Esophagus muscularis mucosa (tissue), 4 donors: ENCODE data around the gene PXYLP1. TPM values are rescaled to one million over a fixed set of nuclear protein-coding genes. Genes with fewer than 3 reads are reported as not detected.

Experiments used
- DNase-seq: peaks from one replicate; pipeline ENCODE4 v3.0.0-alpha.2; 2017; ENCODE audit errors: extremely low spot score
- H3K27ac ChIP-seq, 4 donors: fragments of 200-600 bp; sonication (generic); replicated peaks in 1 of 4; 1 replicate in 3 of 4; 2 replicates in 1 of 4; pipeline ENCODE4 v1.5.1; 2016 to 2019; ENCODE audit warnings: mild to moderate bottlenecking in 1 of 4
- H3K27me3 ChIP-seq, 4 donors: fragments of 200-600 bp; sonication (generic); one replicate each; pipeline versions ENCODE4 v1.5.1 to v1.6.0; 2016 to 2019
- H3K36me3 ChIP-seq, 4 donors: fragments of 200-600 bp; sonication (generic); one replicate each; pipeline ENCODE4 v1.5.1; 2016 to 2019
- H3K4me1 ChIP-seq, 4 donors: fragments of 200-600 bp; sonication (generic); one replicate each; pipeline ENCODE4 v1.5.1; 2016 to 2019
- H3K4me3 ChIP-seq, 4 donors: fragments of 200-600 bp; sonication (generic); 1 replicate in 2 of 4; 2 replicates in 2 of 4; pipeline ENCODE4 v1.5.1; 2016 to 2019; ENCODE audit warnings: mild to moderate bottlenecking in 4 of 4, moderate library complexity in 1 of 4
- H3K9me3 ChIP-seq, 4 donors: fragments of 200-600 bp; sonication (generic); 1 replicate in 3 of 4; 2 replicates in 1 of 4; pipeline ENCODE4 v1.5.1; 2016 to 2019
- CTCF ChIP-seq, 3 experiments: fragments of 200-600 bp in 2 of 3; fragments of 450-650 bp in 1 of 3; sonication (generic) in 2 of 3; IDR thresholded peaks; one replicate each; pipeline ENCODE4 v1.5.1; 2017 to 2019; ENCODE audit warnings: antibody characterized with exemption in 3 of 3, mild to moderate bottlenecking in 2 of 3, moderate library complexity in 1 of 3
- EP300 ChIP-seq: sonication (generic); formaldehyde crosslinking; IDR thresholded peaks from one replicate; pipeline ENCODE4 v1.6.1; 2017; ENCODE audit warnings: antibody characterized with exemption
- POLR2A ChIP-seq: fragments of 450-650 bp; IDR thresholded peaks from one replicate; pipeline ENCODE4 v1.6.1; 2017; ENCODE audit warnings: antibody characterized with exemption, moderate library complexity, mild to moderate bottlenecking, low read depth
- POLR2AphosphoS5 ChIP-seq, 2 donors: sonication (generic); formaldehyde crosslinking; IDR thresholded peaks; one replicate each; pipeline ENCODE4 v1.6.1; 2017; ENCODE audit warnings: antibody characterized with exemption in 2 of 2
- WGBS: methylation state at CpG from one replicate; pipeline ENCODE4 v1.1.5; 2018; 5-methylcytosine and 5-hydroxymethylcytosine counted together
- intact Hi-C: fragments of 100-400 bp; cut with DNase I; formaldehyde crosslinking; loops from one replicate; pipeline ENCODE4 v1.15.1; 2023
- total RNA-seq, 4 donors: library from RNA; depleted of rRNA; stranded (reverse); fragments of >200 nt; gene quantifications; one replicate each; pipeline versions ENCODE4 v1.1.0 to v1.2.1, GENCODE V29; 2016

The PXYLP1 gene
- total RNA-seq, 4 donors from 2014 or later: 4.5 to 12.5 (median 9.4) TPM

DNA sequence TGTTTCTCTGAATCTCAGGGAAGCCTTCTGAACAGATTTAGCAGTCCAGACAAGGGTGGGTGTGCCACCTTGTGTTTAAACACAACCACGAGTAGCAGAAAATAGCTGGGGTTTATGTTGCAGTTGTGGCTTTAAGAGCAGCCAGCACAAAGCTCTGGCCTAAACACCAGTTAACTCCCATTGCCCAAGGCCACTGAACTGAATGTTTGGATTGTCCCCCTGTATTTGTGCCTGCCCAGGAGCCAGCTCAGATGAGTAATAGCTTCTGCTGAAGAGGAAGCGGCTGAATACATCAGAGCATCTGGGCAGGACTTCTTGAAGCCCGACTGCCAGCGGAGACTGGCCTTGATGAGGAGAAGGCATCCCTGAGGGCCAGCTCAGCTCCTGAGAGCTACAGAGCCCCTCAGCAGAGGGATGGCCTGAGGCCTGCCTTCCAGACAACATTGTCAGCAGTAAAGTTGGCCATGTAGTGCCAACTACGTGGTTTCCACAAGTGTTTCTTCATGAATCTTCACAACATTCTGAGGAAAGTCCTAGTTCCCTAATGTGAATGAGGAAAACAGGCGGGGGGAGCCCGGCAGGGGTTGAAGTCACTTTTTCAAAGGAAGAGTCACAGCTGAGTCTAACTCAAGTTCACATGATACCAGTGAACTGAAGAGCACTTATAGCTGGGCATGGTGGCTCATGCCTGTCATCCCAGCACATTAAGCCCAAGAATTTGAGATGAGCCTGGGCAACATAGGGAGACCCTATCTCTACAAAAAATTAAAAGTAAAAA lies 70.9 kb downstream of the PXYLP1 start:
- TF ChIP-seq CTCF (IDR thresholded peaks at IDR 0.05) (no peak), POLR2AphosphoS5 (IDR thresholded peaks at IDR 0.05) (no peak), POLR2A (no peak), EP300 (no peak)
- Histone ChIP-seq H3K9me3 (no peaks in the 10 kb centered on the region), H3K4me3 (no peak overlapping the region), H3K27me3 (no peaks in the 10 kb centered on the region), H3K36me3 (no peaks in the 10 kb centered on the region), H3K27ac (peak overlapping the region in 1 of 4 donors; percentile 3), H3K4me1 (peaks cover 0 to 4% (median 0%) of the 10 kb centered on the region in 4 donors)
- no peak for DNase-seq
- intact Hi-C loops: loop anchor here (2.0 to 5.0 kb wide), 2 partner anchors 150 to 260 kb away; no protein-coding TSS in a partner anchor
- 55% methylated on average over 6 of the region's 7 CpGs for WGBS

GRCh38 chr3:141303481-141304223 lies 72.0 kb downstream of the PXYLP1 start:
- H3K4me1 ChIP-seq: peaks cover 0 to 4% (median 0%) of the 10 kb centered on the region in 4 donors
- 79% methylated on average over 13 of the region's 13 CpGs for WGBS
- no peaks in the 10 kb centered on the region for H3K27me3 ChIP-seq
- intact Hi-C loops: loop anchor here (2.0 to 5.0 kb wide), 2 partner anchors 149 to 259 kb away; no protein-coding TSS in a partner anchor
- H3K4me3 ChIP-seq: no peak overlapping the region
- DNase-seq: no peak
- TF ChIP-seq CTCF (IDR thresholded peaks at IDR 0.05) (peak; percentile 70 to 81 (median 79)), POLR2AphosphoS5 (IDR thresholded peaks at IDR 0.05) (no peak)
- no peaks in the 10 kb centered on the region for H3K36me3 ChIP-seq
- no peak overlapping the region for H3K27ac ChIP-seq
- H3K9me3 ChIP-seq: no peaks in the 10 kb centered on the region

DNA sequence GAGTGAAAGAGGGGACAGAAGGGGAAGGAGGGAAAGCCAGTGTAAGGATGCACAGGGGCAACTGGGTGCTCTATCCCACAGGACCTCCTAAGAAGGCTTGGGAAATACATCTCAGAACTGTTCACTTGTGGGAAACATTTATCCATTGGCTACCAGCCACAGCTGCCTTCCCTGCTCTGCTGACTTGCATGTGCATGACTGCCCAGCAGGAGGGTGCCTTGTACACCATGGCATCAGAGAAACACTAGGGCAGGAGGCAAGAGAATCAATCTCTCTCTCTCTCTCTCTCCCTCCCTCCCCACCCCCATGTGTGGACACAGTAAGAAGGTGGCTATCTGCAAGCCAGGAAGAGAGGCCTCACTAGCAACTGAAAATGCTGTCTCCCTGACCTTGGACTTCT lies 73.8 kb downstream of the PXYLP1 start:
- Histone ChIP-seq H3K9me3 (no peaks in the 10 kb centered on the region), H3K36me3 (no peaks in the 10 kb centered on the region), H3K27me3 (no peaks in the 10 kb centered on the region), H3K27ac (no peak overlapping the region), H3K4me3 (no peak overlapping the region), H3K4me1 (peaks cover 0 to 4% (median 0%) of the 10 kb centered on the region in 4 donors)
- DNase-seq: no peak
- no peak for TF ChIP-seq CTCF (IDR thresholded peaks at IDR 0.05)
- intact Hi-C loops: no loop called here

DNA sequence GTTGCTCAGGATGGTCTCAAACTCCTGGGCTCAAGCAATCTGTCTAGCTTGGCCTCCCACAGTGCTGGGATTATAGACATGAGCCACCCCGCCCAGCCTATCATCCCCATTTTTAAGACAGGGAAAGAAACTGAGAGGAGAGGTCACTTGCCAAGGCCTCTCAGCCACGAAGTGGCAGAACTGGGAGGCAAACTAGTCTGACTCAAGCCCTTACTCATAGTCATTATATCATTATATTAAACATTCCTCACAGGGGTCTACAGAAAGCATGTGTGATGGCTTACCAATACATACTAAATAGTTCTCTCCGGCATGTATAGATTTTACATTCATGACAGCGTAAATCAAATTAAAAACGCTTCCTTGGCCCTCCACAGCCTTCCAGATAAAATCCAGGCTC lies 74.7 kb downstream of the PXYLP1 start:
- intact Hi-C loops: no loop called here
- Histone ChIP-seq H3K36me3 (no peaks in the 10 kb centered on the region), H3K27ac (no peak overlapping the region), H3K9me3 (no peaks in the 10 kb centered on the region), H3K4me3 (no peak overlapping the region), H3K27me3 (no peaks in the 10 kb centered on the region), H3K4me1 (peaks cover 4 to 7% (median 5%) of the 10 kb centered on the region in 4 donors)
- TF ChIP-seq CTCF (IDR thresholded peaks at IDR 0.05): no peak
- no peak for DNase-seq
- 90% methylated on average over 5 of the region's 5 CpGs for WGBS
